Endothelial cell of umbilical vein (primary cell): Measurements from ENCODE around the gene LRRK1. TPM values are rescaled to one million over a fixed set of nuclear protein-coding genes. Genes with fewer than 3 reads are reported as not detected.

Experiments used
- BruUV-seq: library from RNA; stranded (reverse); fragments of 400-500 nt; replicated peaks from 2 replicates; lab custom pipeline; 2021; lab: Mats Ljungman, UMichigan
- CTCF ChIA-PET: fragments of 300-600, 350-600 bp; sonication (Branson Sonifier 250); formaldehyde crosslinking; loops from one replicate; lab custom pipeline; 2021; ENCODE audit warnings: antibody characterized with exemption, inconsistent platforms; lab: Charles Lee
- POLR2A ChIA-PET: fragments of 300-600, 350-600 bp; sonication (Branson Sonifier 250); formaldehyde crosslinking; loops from one replicate; lab custom pipeline; 2021; ENCODE audit warnings: antibody characterized with exemption, inconsistent platforms; lab: Charles Lee
- DNase-seq: peaks from one replicate; pipeline ENCODE4 v3.0.0-alpha.2; 2011; ENCODE audit warnings: low read depth, low spot score
- FAIRE-seq: peaks from 2 replicates; lab custom pipeline; 2011; peaks lifted over from hg19 to GRCh38; lab: Jason Lieb, UNC
- H2AFZ ChIP-seq: 2 replicates; pipeline ENCODE4 v1.6.0; 2012; ENCODE audit warnings: low read depth, low read length, control low read depth, inconsistent platforms
- H3K27ac ChIP-seq: 2 replicates; pipeline ENCODE4 v1.5.1; 2011; ENCODE audit warnings: low read depth, mild to moderate bottlenecking, control low read depth, low read length, moderate library complexity; ENCODE audit not compliant: insufficient read depth
- H3K27me3 ChIP-seq, 2 experiments: 2 replicates each; pipeline versions ENCODE4 v1.6.0 to v1.6.1; 2011; ENCODE audit warnings: low read length in 2 of 2, mixed read lengths in 1 of 2; ENCODE audit not compliant: control insufficient read depth in 2 of 2, insufficient read depth in 2 of 2
- H3K36me3 ChIP-seq, 2 experiments: 2 replicates in 1 of 2; 3 replicates in 1 of 2; pipeline ENCODE4 v1.5.1; 2011; ENCODE audit warnings: low read length in 2 of 2, mild to moderate bottlenecking in 1 of 2, moderate library complexity in 1 of 2; ENCODE audit not compliant: control insufficient read depth in 2 of 2, insufficient read depth in 2 of 2; ENCODE audit errors: extremely low read depth in 1 of 2
- H3K4me1 ChIP-seq: 3 replicates; pipeline ENCODE4 v1.5.1; 2011; ENCODE audit warnings: mild to moderate bottlenecking, low read length; ENCODE audit not compliant: control insufficient read depth, insufficient read depth; ENCODE audit errors: extremely low read depth
- H3K4me2 ChIP-seq: 2 replicates; pipeline ENCODE4 v1.6.1; 2011; ENCODE audit warnings: low read length, control low read depth, mixed read lengths; ENCODE audit not compliant: insufficient read depth
- H3K4me3 ChIP-seq, 3 experiments: fragments of 200-600 bp in 1 of 3; sonication (generic), shearing (Covaris generic) in 1 of 3; replicated peaks in 1 of 3; 2 replicates each; pipeline ENCODE4 v1.5.1; 2011 to 2016; ENCODE audit warnings: control low read depth in 3 of 3, low read length in 3 of 3, mild to moderate bottlenecking in 2 of 3, inconsistent platforms in 1 of 3, low read depth in 1 of 3, moderate library complexity in 1 of 3; ENCODE audit not compliant: insufficient read depth in 1 of 3
- H3K79me2 ChIP-seq: 2 replicates; pipeline ENCODE4 v1.6.0; 2012; ENCODE audit warnings: low read length, inconsistent platforms; ENCODE audit not compliant: control insufficient read depth, insufficient read depth
- H3K9ac ChIP-seq: replicated peaks from 2 replicates; pipeline ENCODE3; 2011; ENCODE audit warnings: low read length, control low read depth; ENCODE audit not compliant: insufficient read depth; ENCODE audit errors: extremely low read depth
- H3K9me1 ChIP-seq: replicated peaks from 3 replicates; pipeline ENCODE4 v1.6.0; 2011; ENCODE audit warnings: mild to moderate bottlenecking, low read length; ENCODE audit not compliant: control insufficient read depth, insufficient read depth; ENCODE audit errors: extremely low read depth
- H3K9me3 ChIP-seq: replicated peaks from 2 replicates; pipeline ENCODE4 v1.5.1; 2012; ENCODE audit warnings: low read length, inconsistent platforms; ENCODE audit not compliant: control insufficient read depth, insufficient read depth
- H4K20me1 ChIP-seq: replicated peaks from 2 replicates; pipeline ENCODE3; 2011; ENCODE audit warnings: mild to moderate bottlenecking, low read length; ENCODE audit not compliant: control insufficient read depth, insufficient read depth; ENCODE audit errors: extremely low read depth
- EZH2 ChIP-seq: IDR thresholded peaks from 2 replicates; pipeline ENCODE4 v1.6.1; 2012; ENCODE audit warnings: borderline replicate concordance, low read depth, mild to moderate bottlenecking, moderate library complexity, low read length, inconsistent platforms; ENCODE audit not compliant: severe bottlenecking
- FOS ChIP-seq: IDR thresholded peaks from 2 replicates; pipeline ENCODE4 v1.6.1; 2011; ENCODE audit warnings: mild to moderate bottlenecking, low read length, moderate library complexity, borderline replicate concordance; ENCODE audit not compliant: insufficient read depth
- GATA2 ChIP-seq: IDR thresholded peaks from 2 replicates; pipeline ENCODE4 v1.7.0; 2011; ENCODE audit warnings: low read depth, mild to moderate bottlenecking, moderate library complexity, mixed read lengths, low read length; ENCODE audit not compliant: insufficient read length, insufficient read depth
- JUN ChIP-seq: IDR thresholded peaks from 2 replicates; pipeline ENCODE4 v1.6.1; 2011; ENCODE audit warnings: borderline replicate concordance, low read depth; ENCODE audit not compliant: insufficient read length, insufficient read depth
- MYC ChIP-seq: IDR thresholded peaks from one replicate; pipeline ENCODE4 v1.6.1; 2011; ENCODE audit warnings: mild to moderate bottlenecking, low read depth, low read length
- POLR2A ChIP-seq: IDR thresholded peaks from 2 replicates; pipeline ENCODE4 v1.6.1; 2012; ENCODE audit warnings: low read depth, mild to moderate bottlenecking, control low read depth, low read length
- POLR2AphosphoS5 ChIP-seq: IDR thresholded peaks from 2 replicates; pipeline ENCODE4 v1.6.1; 2012; ENCODE audit warnings: low read depth, mild to moderate bottlenecking, control low read depth, low read length, moderate library complexity; ENCODE audit not compliant: insufficient read depth
- dilution Hi-C: fragments of 300-500 bp; cut with MboI; formaldehyde crosslinking; loops from one replicate; pipeline ENCODE4 v1.15.0; 2019; ENCODE audit warnings: low sequenced_read_pairs; ENCODE audit not compliant: extremely low pct_ligation_motif_present
- intact Hi-C: fragments of 100-400 bp; cut with micrococcal nuclease; formaldehyde crosslinking; loops from one replicate; pipeline ENCODE4 v1.10.0; 2022
- polyA plus RNA-seq, 4 experiments: library from polyadenylated mRNA; depleted of rRNA in 3 of 4; stranded (reverse) in 3 of 4; unstranded in 1 of 4; fragments of >200 nt; gene quantifications; 2 replicates each; pipeline versions ENCODE4 v1.2.1 to v1.2.3, GENCODE V29; 2011 to 2012; ENCODE audit warnings: missing spikeins in 1 of 4
- total RNA-seq: library from RNA; stranded (reverse); gene quantifications from 2 replicates; pipeline ENCODE4 v1.2.3, GENCODE V29; 2021
- TF ChIP-seq, protein P1 (sequence below): IDR thresholded peaks from 2 replicates; pipeline ENCODE4 v1.6.1; 2011; ENCODE audit not compliant: insufficient read depth, insufficient read length
- TF ChIP-seq, protein P2 (sequence below), 2 donors: IDR thresholded peaks; 1 replicate in 1 of 2; 2 replicates in 1 of 2; pipeline ENCODE4 v1.5.1; 2011; ENCODE audit warnings: low read length in 2 of 2, mild to moderate bottlenecking in 2 of 2, moderate library complexity in 2 of 2, control low read depth in 1 of 2, inconsistent platforms in 1 of 2, low read depth in 1 of 2; ENCODE audit not compliant: insufficient read depth in 1 of 2; ENCODE audit errors: extremely low read depth in 1 of 2

LRRK1 gene
- total and polyA plus RNA-seq, 2 donors (not counting 3 experiments of a cell fraction or from before 2014, with no cell fraction given), result 11.0 to 22.1 TPM

- no peak overlapping the region for H3K4me3 ChIP-seq
- CTCF ChIA-PET, result no interaction called here
- TF ChIP-seq GATA2 (no peak), POLR2A (no peak), FOS (no peak), EZH2 (no peak), JUN (no peak), POLR2AphosphoS5 (no peak), MYC (no peak)
- TF ChIP-seq, protein P1, sequence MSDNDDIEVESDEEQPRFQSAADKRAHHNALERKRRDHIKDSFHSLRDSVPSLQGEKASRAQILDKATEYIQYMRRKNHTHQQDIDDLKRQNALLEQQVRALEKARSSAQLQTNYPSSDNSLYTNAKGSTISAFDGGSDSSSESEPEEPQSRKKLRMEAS, result no peak
- TF ChIP-seq, protein P2, sequence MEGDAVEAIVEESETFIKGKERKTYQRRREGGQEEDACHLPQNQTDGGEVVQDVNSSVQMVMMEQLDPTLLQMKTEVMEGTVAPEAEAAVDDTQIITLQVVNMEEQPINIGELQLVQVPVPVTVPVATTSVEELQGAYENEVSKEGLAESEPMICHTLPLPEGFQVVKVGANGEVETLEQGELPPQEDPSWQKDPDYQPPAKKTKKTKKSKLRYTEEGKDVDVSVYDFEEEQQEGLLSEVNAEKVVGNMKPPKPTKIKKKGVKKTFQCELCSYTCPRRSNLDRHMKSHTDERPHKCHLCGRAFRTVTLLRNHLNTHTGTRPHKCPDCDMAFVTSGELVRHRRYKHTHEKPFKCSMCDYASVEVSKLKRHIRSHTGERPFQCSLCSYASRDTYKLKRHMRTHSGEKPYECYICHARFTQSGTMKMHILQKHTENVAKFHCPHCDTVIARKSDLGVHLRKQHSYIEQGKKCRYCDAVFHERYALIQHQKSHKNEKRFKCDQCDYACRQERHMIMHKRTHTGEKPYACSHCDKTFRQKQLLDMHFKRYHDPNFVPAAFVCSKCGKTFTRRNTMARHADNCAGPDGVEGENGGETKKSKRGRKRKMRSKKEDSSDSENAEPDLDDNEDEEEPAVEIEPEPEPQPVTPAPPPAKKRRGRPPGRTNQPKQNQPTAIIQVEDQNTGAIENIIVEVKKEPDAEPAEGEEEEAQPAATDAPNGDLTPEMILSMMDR (IDR thresholded peaks at IDR 0.05; ENCODE audit: extremely low read depth in 1 of 2, insufficient read depth in 1 of 2, low read depth in 1 of 2, low read length in 2 of 2), result no peak
- no peak overlapping the region for H3K9ac ChIP-seq
- intact Hi-C loops (no loop called here), dilution Hi-C loops (no loop called here)
- no peak overlapping the region for H3K27ac ChIP-seq
- H3K4me1 ChIP-seq, result no peaks in the 10 kb centered on the region
- no peak overlapping the region for H3K4me2 ChIP-seq
- no peak for FAIRE-seq
- H3K79me2 ChIP-seq, result no peaks in the 10 kb centered on the region
- H3K36me3 ChIP-seq, result peaks cover 0 to 26% of the 10 kb centered on the region in 2 experiments
- no peaks in the 10 kb centered on the region for H4K20me1 ChIP-seq
- POLR2A ChIA-PET, result no interaction called here
- no peaks in the 10 kb centered on the region for H3K9me3 ChIP-seq
- H3K27me3 ChIP-seq, result no peaks in the 10 kb centered on the region
- no peak for DNase-seq
- BruUV-seq, result no TSS peak
- H3K9me1 ChIP-seq, result no peaks in the 10 kb centered on the region
- no peak overlapping the region for H2AFZ ChIP-seq
Measured at GRCh38 chr15:101052681-101053121, 133.5 kb downstream of the LRRK1 start.
